Ovary (tissue), 9 donors: ENCODE data around the gene SPPL2A. TPM values are rescaled to one million over a fixed set of nuclear protein-coding genes. Genes with fewer than 3 reads are reported as not detected.

Experiments
- DNase-seq, 5 donors: peaks; one replicate each; pipeline ENCODE4 v3.0.0-alpha.2; 2019 to 2020
- H3K27ac ChIP-seq, 2 donors: fragments of 200-600 bp; one replicate each; pipeline versions ENCODE4 v1.5.1 to v1.8.0; 2019 to 2022
- H3K27me3 ChIP-seq: fragments of 200-600 bp; one replicate; pipeline ENCODE4 v1.8.0; 2022
- H3K36me3 ChIP-seq: fragments of 200-600 bp; sonication (generic); one replicate; pipeline ENCODE4 v1.5.1; 2019
- H3K4me1 ChIP-seq: one replicate; pipeline ENCODE4 v1.8.1; 2013; ENCODE audit warnings: mild to moderate bottlenecking, moderate library complexity; ENCODE audit not compliant: insufficient read depth
- H3K4me3 ChIP-seq: fragments of 200-600 bp; sonication (generic); one replicate; pipeline ENCODE4 v1.5.1; 2017
- H3K9me3 ChIP-seq, 2 donors: fragments of 200-600 bp in 1 of 2; sonication (generic) in 1 of 2; one replicate each; pipeline versions ENCODE4 v1.5.1 to v1.8.1; 2013 to 2019; ENCODE audit warnings: mild to moderate bottlenecking in 1 of 2, moderate library complexity in 1 of 2
- CTCF ChIP-seq, 3 donors: fragments of 450-650 bp in 2 of 3; fragments of 200-600 bp in 1 of 3; IDR thresholded peaks; one replicate each; pipeline versions ENCODE4 v1.5.1 to v1.8.0; 2016 to 2022; ENCODE audit warnings: antibody characterized with exemption in 3 of 3, mild to moderate bottlenecking in 1 of 3
- EP300 ChIP-seq: sonication (generic); formaldehyde crosslinking; IDR thresholded peaks from one replicate; pipeline ENCODE4 v1.6.1; 2017; ENCODE audit warnings: antibody characterized with exemption
- POLR2A ChIP-seq: fragments of 450-650 bp; IDR thresholded peaks from one replicate; pipeline ENCODE4 v1.6.1; 2017; ENCODE audit warnings: antibody characterized with exemption, mild to moderate bottlenecking, moderate library complexity
- WGBS, 3 donors: extraction: QIAGEN DNeasy Blood & Tissue Kit in 1 of 3; methylation state at CpG; one replicate each; pipeline versions ENCODE4 v1.1.5 to v1.1.7; 2013 to 2017; 5-methylcytosine and 5-hydroxymethylcytosine counted together
- intact Hi-C, 4 donors: fragments of 100-400 bp; cut with DNase I; formaldehyde crosslinking; loops; one replicate each; pipeline versions ENCODE4 v1.11.0 to v1.15.1; 2022 to 2023
- polyA plus RNA-seq, 2 donors: library from polyadenylated mRNA; stranded (reverse); fragments of 200-250 nt in 1 of 2; fragments of 350-450 nt in 1 of 2; fragmentation: Illumina TruSeq in 1 of 2; extraction: RNeasy Lipid Tissue Mini Kit (QIAGEN cat#74804) in 1 of 2; gene quantifications; one replicate each; pipeline ENCODE4 v1.2.3, GENCODE V29; 2013 to 2014
- total RNA-seq, 7 donors: library from RNA; depleted of rRNA in 2 of 7; stranded (reverse); fragments of >200 nt in 2 of 7; fragmentation: NEBNext Ultra II Directional in 3 of 7; extraction: Animal tissue kit (Norgen Biotek cat#: 25700) in 3 of 7; gene quantifications; one replicate each; pipeline versions ENCODE4 v1.1.0 to v1.2.4, GENCODE V29; 2016 to 2023
- donor health status: DM: no; HTN: no; CAD: no; lungs with moderate emphysema.
- donor health status: DM: no; HTN: no; CAD: no.
- donor health status: Bipolar disorder and iron deficiency.
- donor health status: DM: yes; HTN: yes; CAD: no.
- donor health status: DM: no; HTN: no; CAD: no.
- donor health status: DM: yes; HTN: yes; CAD: no.

SPPL2A gene
- total and polyA plus RNA-seq, 9 donors, result 15.4 to 97.2 (median 55.7) TPM

- no peaks in the 10 kb centered on the region for H3K36me3 ChIP-seq
- no peak overlapping the region for H3K4me3 ChIP-seq
- no peaks in the 10 kb centered on the region for H3K4me1 ChIP-seq
- intact Hi-C loops, result no loop called here
- DNase-seq, result no peak
- H3K9me3 ChIP-seq, result peaks cover 0 to 3% of the 10 kb centered on the region in 2 donors
- TF ChIP-seq CTCF (IDR thresholded peaks at IDR 0.05) (no peak), POLR2A (no peak), EP300 (no peak)
- H3K27me3 ChIP-seq, result no peaks in the 10 kb centered on the region
- WGBS, 3 donors, result 82 to 86% (median 83%) methylated on average over 8 of the region's 8 CpGs
- H3K27ac ChIP-seq, result no peak overlapping the region
These were observed 28.7 kb downstream of the SPPL2A start for GRCh38 chr15:50736823-50737222.

GRCh38 chr15:50735156-50735555 lies 30.4 kb downstream of the SPPL2A start:
- H3K9me3 ChIP-seq, result peaks cover 0 to 3% of the 10 kb centered on the region in 2 donors
- H3K4me3 ChIP-seq, result no peak overlapping the region
- 82 to 95% (median 82%) methylated on average over 4 of the region's 4 CpGs for WGBS, 3 donors
- no peaks in the 10 kb centered on the region for H3K4me1 ChIP-seq
- intact Hi-C loops, result no loop called here
- no peak for DNase-seq
- no peak overlapping the region for H3K27ac ChIP-seq
- no peaks in the 10 kb centered on the region for H3K36me3 ChIP-seq
- no peaks in the 10 kb centered on the region for H3K27me3 ChIP-seq
- no peak for TF ChIP-seq EP300
- no peak for TF ChIP-seq CTCF (IDR thresholded peaks at IDR 0.05)
- no peak for TF ChIP-seq POLR2A

GRCh38 chr15:50726315-50726714 lies 39.2 kb downstream of the SPPL2A start:
- intact Hi-C loops, result no loop called here
- H3K4me3 ChIP-seq, result no peak overlapping the region
- H3K27ac ChIP-seq, result no peak overlapping the region
- no peaks in the 10 kb centered on the region for H3K4me1 ChIP-seq
- no peaks in the 10 kb centered on the region for H3K36me3 ChIP-seq
- DNase-seq, result no peak
- H3K27me3 ChIP-seq, result no peaks in the 10 kb centered on the region
- H3K9me3 ChIP-seq, result no peaks in the 10 kb centered on the region
- TF ChIP-seq POLR2A, result no peak
- no peak for TF ChIP-seq CTCF (IDR thresholded peaks at IDR 0.05)
- TF ChIP-seq EP300, result no peak
- WGBS, 3 donors, result 92 to 100% (median 100%) methylated on average over 1 of the region's 1 CpG

- no peak for DNase-seq
- Histone ChIP-seq H3K4me1 (no peaks in the 10 kb centered on the region), H3K27ac (no peak overlapping the region), H3K4me3 (no peak overlapping the region), H3K9me3 (no peaks in the 10 kb centered on the region), H3K27me3 (no peaks in the 10 kb centered on the region), H3K36me3 (no peaks in the 10 kb centered on the region)
- 85 to 88% (median 86%) methylated on average over 1 of the region's 1 CpG for WGBS, 3 donors
- TF ChIP-seq POLR2A (no peak), CTCF (IDR thresholded peaks at IDR 0.05) (no peak), EP300 (no peak)
- intact Hi-C loops, result no loop called here
These were observed 46.8 kb downstream of the SPPL2A start for GRCh38 chr15:50718700-50719125.
